Daoy (cell line): ENCODE data around the gene GABRE. TPM values are rescaled to one million over a fixed set of nuclear protein-coding genes. Genes with fewer than 3 reads are reported as not detected.
"Not testable (repeated sequence)": the region's sequence is repeated elsewhere in the genome, so short reads cannot be mapped to it uniquely, and the experiment has no call there.

Experiments used
- DNase-seq: peaks from one replicate; pipeline ENCODE4 v3.0.0-alpha.2; 2015; ENCODE audit warnings: low read depth
- total RNA-seq: library from RNA; depleted of rRNA; stranded (reverse); fragments of >200 nt; shearing (Covaris generic); gene quantifications from 2 replicates; pipeline ENCODE4 v1.2.3, GENCODE V29; 2014; rRNA removed

The GABRE gene
- total RNA-seq, 1 experiment from 2014 or later = 27.3 TPM

GRCh38 chrX:151966236-151966635 is 8.2 kb downstream of the GABRE start:
- DNase-seq = no peak

- DNase-seq = no peak
Observed at GRCh38 chrX:151962034-151962433, 12.4 kb downstream of the GABRE start.

- no peak for DNase-seq
Observed at GRCh38 chrX:151958101-151958500, 16.4 kb downstream of the GABRE start.

GRCh38 chrX:151954730-151955129 is 19.7 kb downstream of the GABRE start:
- no peak for DNase-seq

GRCh38 chrX:151938172-151938571 is 36.3 kb downstream of the GABRE start:
- no peak for DNase-seq

- no peak for DNase-seq
Observed at GRCh38 chrX:151935358-151935757, 39.1 kb downstream of the GABRE start.

GRCh38 chrX:151929126-151929525 is 45.4 kb downstream of the GABRE start:
- no peak for DNase-seq

- no peak for DNase-seq
Observed at GRCh38 chrX:151923648-151924047, 50.8 kb downstream of the GABRE start.

- no peak for DNase-seq
Observed at GRCh38 chrX:151922692-151923091, 51.8 kb downstream of the GABRE start.

- no peak for DNase-seq
Observed at GRCh38 chrX:151921866-151922265, 52.6 kb downstream of the GABRE start.

- no peak for DNase-seq
Observed at GRCh38 chrX:151921292-151921691, 53.2 kb downstream of the GABRE start.

GRCh38 chrX:151920530-151920929 is 53.9 kb downstream of the GABRE start:
- no peak for DNase-seq

- no peak for DNase-seq
Observed at GRCh38 chrX:151920101-151920500, 54.4 kb downstream of the GABRE start.

GRCh38 chrX:151919610-151920009 is 54.9 kb downstream of the GABRE start:
- DNase-seq = no peak

GRCh38 chrX:151918736-151919135 is 55.7 kb downstream of the GABRE start:
- not testable (repeated sequence) for DNase-seq

- no peak for DNase-seq
Observed at GRCh38 chrX:151912780-151913179, 61.7 kb downstream of the GABRE start, which contains the start of gene MAGEA4. Gene MAGEA4, plus strand, starts transcription at chrX:151912889. Its CDS starts 10,776 bp downstream, at chrX:151923665.

- DNase-seq = no peak
Observed at GRCh38 chrX:151912221-151912620, 62.3 kb downstream of the GABRE start.

GRCh38 chrX:151904989-151905388 is 69.5 kb downstream of the GABRE start:
- no peak for DNase-seq

Other genes starting within 250 kb of the GABRE start
- gene CNGA2, start 239.9 kb downstream of the GABRE start, total RNA-seq = not detected in 2 replicates
- not detected in 2 replicates for gene MAGEA4, start 61.8 kb downstream of the GABRE start, total RNA-seq
- not detected in 2 replicates for gene MAGEA10, start 163.9 kb upstream of the GABRE start, total RNA-seq